Stomach (tissue), 9 donors: ENCODE data around the gene ANTKMT. TPM values are rescaled to one million over a fixed set of nuclear protein-coding genes. Genes with fewer than 3 reads are reported as not detected.
"Not testable (repeated sequence)": the region's sequence is repeated elsewhere in the genome, so short reads cannot be mapped to it uniquely, and the experiment has no call there.

Source experiments
- DNase-seq, 2 donors: peaks; one replicate each; pipeline versions ENCODE4 v3.0.0 to v3.0.0-alpha.2; 2013 to 2019
- H3K27ac ChIP-seq, 5 donors: fragments of 200-600 bp in 4 of 5; sonication (generic) in 4 of 5; one replicate each; pipeline ENCODE4 v1.5.1; 2013 to 2019; ENCODE audit warnings: mild to moderate bottlenecking in 1 of 5, moderate library complexity in 1 of 5
- H3K27me3 ChIP-seq, 3 donors: fragments of 200-600 bp; sonication (generic); one replicate each; pipeline ENCODE4 v1.5.1; 2017 to 2019; ENCODE audit warnings: mixed run types in 1 of 3
- H3K36me3 ChIP-seq, 4 donors: fragments of 200-600 bp; sonication (generic); 1 replicate in 3 of 4; 2 replicates in 1 of 4; pipeline ENCODE4 v1.5.1; 2016 to 2019
- H3K4me1 ChIP-seq, 4 donors: fragments of 200-600 bp; sonication (generic); one replicate each; pipeline ENCODE4 v1.5.1; 2016 to 2019
- H3K4me3 ChIP-seq, 4 donors: fragments of 200-600 bp; sonication (generic) in 3 of 4; one replicate each; pipeline ENCODE4 v1.5.1; 2016 to 2019; ENCODE audit warnings: mild to moderate bottlenecking in 1 of 4
- H3K9me3 ChIP-seq, 4 donors: fragments of 200-600 bp; sonication (generic); one replicate each; pipeline ENCODE4 v1.5.1; 2016 to 2019
- EP300 ChIP-seq: sonication (generic); formaldehyde crosslinking; IDR thresholded peaks from one replicate; pipeline ENCODE4 v1.6.1; 2017; ENCODE audit warnings: antibody characterized with exemption
- POLR2A ChIP-seq, 4 donors: fragments of 450-650 bp; IDR thresholded peaks; one replicate each; pipeline ENCODE4 v1.6.1; 2016; ENCODE audit warnings: antibody characterized with exemption in 4 of 4, control low read depth in 2 of 4, mild to moderate bottlenecking in 1 of 4, moderate library complexity in 1 of 4
- POLR2AphosphoS5 ChIP-seq, 3 donors: sonication (generic); formaldehyde crosslinking; IDR thresholded peaks; one replicate each; pipeline ENCODE4 v1.6.1; 2016; ENCODE audit warnings: antibody characterized with exemption in 3 of 3
- WGBS, 5 donors: extraction: QIAGEN DNeasy Blood & Tissue Kit in 3 of 5; methylation state at CpG; one replicate each; pipeline versions ENCODE4 v1.1.5 to v1.1.7; 2013 to 2018; 5-methylcytosine and 5-hydroxymethylcytosine counted together
- intact Hi-C: fragments of 100-400 bp; cut with DNase I; formaldehyde crosslinking; loops from one replicate; pipeline ENCODE4 v1.15.1; 2023; ENCODE audit warnings: low total_unique reads
- polyA plus RNA-seq, 3 donors: library from polyadenylated mRNA; stranded (reverse); fragments of 200-250 nt; gene quantifications; one replicate each; pipeline ENCODE4 v1.2.3, GENCODE V29; 2013
- total RNA-seq, 5 donors: library from RNA; depleted of rRNA; stranded (reverse); fragments of >200 nt; gene quantifications; one replicate each; pipeline versions ENCODE4 v1.1.0 to v1.2.3, GENCODE V29; 2014 to 2016
- TF ChIP-seq, protein P1 (sequence below), 7 experiments: fragments of 450-650 bp in 4 of 7; fragments of 200-600 bp in 3 of 7; sonication (generic) in 3 of 7; IDR thresholded peaks; one replicate each; pipeline ENCODE4 v1.5.1; 2016 to 2019; ENCODE audit warnings: antibody characterized with exemption in 7 of 7, control low read depth in 2 of 7, mild to moderate bottlenecking in 1 of 7
- donor health status: healthy with polysubstance abuse.
- donor health status: Bipolar disorder and iron deficiency.
- donor health status: healthy.

The ANTKMT gene
- total and polyA plus RNA-seq, 8 donors: 9.7 to 602 (median 51.5) TPM

DNA sequence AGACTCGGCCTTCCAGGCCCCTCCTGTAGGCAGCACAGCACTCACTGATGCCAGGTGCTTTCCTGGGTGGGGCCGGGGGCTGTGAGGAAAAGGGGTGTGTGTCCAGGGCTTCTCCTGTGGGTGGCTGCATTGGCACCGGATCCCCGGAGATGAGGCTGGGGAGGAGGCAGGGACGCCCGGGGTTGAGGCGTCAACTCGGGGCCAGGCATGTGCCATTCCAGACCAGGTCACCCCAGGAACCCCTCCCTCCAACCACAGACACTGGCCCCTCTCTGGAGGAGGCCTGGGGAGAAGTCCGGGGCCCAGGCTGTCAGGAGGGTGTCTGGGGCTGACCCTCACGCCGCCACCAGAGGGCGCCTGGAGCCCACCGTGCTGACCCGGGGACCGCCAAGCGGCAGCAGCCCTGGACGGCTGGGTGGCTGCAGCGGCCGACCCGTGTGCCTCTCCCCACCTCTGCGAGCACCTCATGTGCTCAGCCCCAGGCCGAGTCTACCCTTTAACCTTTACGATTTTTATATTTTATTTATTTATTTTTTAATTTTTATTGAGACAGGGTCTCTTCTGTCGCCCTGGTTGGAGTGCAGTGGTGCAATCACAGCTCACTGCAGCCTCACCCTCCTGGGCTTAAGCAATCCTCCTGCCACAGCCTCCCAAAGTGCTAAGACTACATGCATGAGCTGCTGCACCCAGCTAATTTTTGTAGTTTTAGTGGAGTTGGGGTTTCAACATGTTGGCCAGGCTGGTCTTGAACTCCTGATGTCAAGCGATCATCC is 9.2 kb upstream of the ANTKMT start:
- Histone ChIP-seq H3K4me1 (peaks cover 22 to 43% (median 35%) of the 10 kb centered on the region in 4 donors), H3K36me3 (no peaks in the 10 kb centered on the region), H3K27me3 (peaks cover 37 to 90% (median 54%) of the 10 kb centered on the region in 3 donors), H3K4me3 (no peak overlapping the region), H3K9me3 (no peaks in the 10 kb centered on the region), H3K27ac (no peak overlapping the region)
- DNase-seq: peak; percentile 83 to 92
- 7 to 10% (median 9%) methylated on average over 17 to 25 of the region's 25 CpGs for WGBS, 5 donors
- TF ChIP-seq EP300 (no peak), POLR2AphosphoS5 (IDR thresholded peaks at IDR 0.05) (peak in 2 of 3 donors; percentile 12 to 14), POLR2A (IDR thresholded peaks at IDR 0.05) (no peak)
- TF ChIP-seq, protein P1, sequence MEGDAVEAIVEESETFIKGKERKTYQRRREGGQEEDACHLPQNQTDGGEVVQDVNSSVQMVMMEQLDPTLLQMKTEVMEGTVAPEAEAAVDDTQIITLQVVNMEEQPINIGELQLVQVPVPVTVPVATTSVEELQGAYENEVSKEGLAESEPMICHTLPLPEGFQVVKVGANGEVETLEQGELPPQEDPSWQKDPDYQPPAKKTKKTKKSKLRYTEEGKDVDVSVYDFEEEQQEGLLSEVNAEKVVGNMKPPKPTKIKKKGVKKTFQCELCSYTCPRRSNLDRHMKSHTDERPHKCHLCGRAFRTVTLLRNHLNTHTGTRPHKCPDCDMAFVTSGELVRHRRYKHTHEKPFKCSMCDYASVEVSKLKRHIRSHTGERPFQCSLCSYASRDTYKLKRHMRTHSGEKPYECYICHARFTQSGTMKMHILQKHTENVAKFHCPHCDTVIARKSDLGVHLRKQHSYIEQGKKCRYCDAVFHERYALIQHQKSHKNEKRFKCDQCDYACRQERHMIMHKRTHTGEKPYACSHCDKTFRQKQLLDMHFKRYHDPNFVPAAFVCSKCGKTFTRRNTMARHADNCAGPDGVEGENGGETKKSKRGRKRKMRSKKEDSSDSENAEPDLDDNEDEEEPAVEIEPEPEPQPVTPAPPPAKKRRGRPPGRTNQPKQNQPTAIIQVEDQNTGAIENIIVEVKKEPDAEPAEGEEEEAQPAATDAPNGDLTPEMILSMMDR (IDR thresholded peaks at IDR 0.05): peak in 5 of 7 experiments; percentile 74 to 97 (median 85)
- intact Hi-C loops: loop anchor here (5.0 kb wide), 2 partner anchors 71 to 341 kb away; no protein-coding TSS in a partner anchor

DNA sequence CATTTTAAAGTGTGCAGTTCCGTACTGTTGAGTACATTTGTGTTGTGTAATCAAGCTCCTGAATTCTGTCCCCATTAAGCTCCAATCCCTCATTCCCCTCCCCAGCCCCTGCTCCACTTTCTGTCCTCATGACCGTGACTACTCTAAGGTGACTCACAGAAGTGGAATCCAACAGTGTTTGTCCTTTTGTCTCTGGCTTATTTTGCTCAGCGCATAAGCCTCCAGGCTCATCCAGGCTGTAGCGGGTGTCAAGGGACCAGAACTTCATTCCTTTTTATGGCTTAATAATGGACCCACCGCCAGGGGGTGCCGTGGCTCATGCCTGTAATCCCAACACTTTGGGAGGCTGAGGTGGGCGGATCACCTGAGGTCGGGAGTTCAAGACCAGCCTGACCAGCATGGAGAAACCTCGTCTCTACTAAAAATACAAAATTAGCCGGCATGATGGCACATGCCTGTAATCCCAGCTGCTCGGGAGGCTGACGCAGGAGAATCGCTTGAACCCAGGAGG is 8.2 kb upstream of the ANTKMT start:
- TF ChIP-seq, protein P1 (IDR thresholded peaks at IDR 0.05): peak in 3 of 7 experiments; percentile 16 to 23 (median 17)
- 42 to 54% (median 47%) methylated on average over 12 to 13 of the region's 13 CpGs for whole genome bisulfite sequencing, 5 donors
- not testable (repeated sequence) for H3K27ac ChIP-seq, H3K9me3 ChIP-seq, H3K36me3 ChIP-seq, H3K4me3 ChIP-seq
- peaks cover 22 to 46% (median 36%) of the 10 kb centered on the region in 4 donors for H3K4me1 ChIP-seq
- DNase-seq: peak in 1 of 2 donors; percentile 45
- intact Hi-C loops: loop anchor here (5.0 kb wide), 2 partner anchors 70 to 340 kb away; no protein-coding TSS in a partner anchor
- H3K27me3 ChIP-seq: peaks cover 29 to 90% (median 43%) of the 10 kb centered on the region in 3 donors

DNA sequence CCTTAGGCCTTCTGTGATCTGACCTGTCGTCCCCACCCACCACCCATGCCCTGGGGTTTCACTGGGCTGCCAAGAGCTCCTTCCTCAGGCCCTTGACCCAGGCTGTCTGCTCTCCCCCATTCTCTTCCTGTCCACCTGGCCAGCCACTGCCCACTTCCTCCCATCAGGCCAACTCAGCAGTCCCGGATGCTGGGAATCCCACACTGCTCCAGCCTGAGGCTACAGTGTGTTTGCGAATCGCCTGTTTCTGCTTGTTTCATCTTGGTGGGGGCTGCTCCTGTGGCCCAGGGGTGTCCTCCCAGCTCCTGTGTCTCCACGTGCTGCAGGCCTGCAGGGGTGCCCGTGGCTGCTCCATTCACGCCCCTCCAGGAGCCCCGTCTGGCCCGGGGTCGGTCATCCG is 6.9 kb upstream of the ANTKMT start:
- no peak overlapping the region for H3K27ac ChIP-seq
- H3K9me3 ChIP-seq: no peaks in the 10 kb centered on the region
- TF ChIP-seq POLR2A (IDR thresholded peaks at IDR 0.05) (no peak), POLR2AphosphoS5 (IDR thresholded peaks at IDR 0.05) (no peak), EP300 (no peak)
- TF ChIP-seq, protein P1 (IDR thresholded peaks at IDR 0.05): no peak
- 51 to 77% (median 68%) methylated on average over 5 to 11 of the region's 11 CpGs for WGBS, 5 donors
- intact Hi-C loops: loop anchor here (5.0 kb wide), 2 partner anchors 68 to 338 kb away; no protein-coding TSS in a partner anchor
- H3K27me3 ChIP-seq: peaks cover 16 to 79% (median 30%) of the 10 kb centered on the region in 3 donors
- DNase-seq: no peak
- H3K36me3 ChIP-seq: peaks cover 0 to 6% (median 0%) of the 10 kb centered on the region in 4 donors
- H3K4me1 ChIP-seq: peaks cover 22 to 54% (median 45%) of the 10 kb centered on the region in 4 donors
- no peak overlapping the region for H3K4me3 ChIP-seq

DNA sequence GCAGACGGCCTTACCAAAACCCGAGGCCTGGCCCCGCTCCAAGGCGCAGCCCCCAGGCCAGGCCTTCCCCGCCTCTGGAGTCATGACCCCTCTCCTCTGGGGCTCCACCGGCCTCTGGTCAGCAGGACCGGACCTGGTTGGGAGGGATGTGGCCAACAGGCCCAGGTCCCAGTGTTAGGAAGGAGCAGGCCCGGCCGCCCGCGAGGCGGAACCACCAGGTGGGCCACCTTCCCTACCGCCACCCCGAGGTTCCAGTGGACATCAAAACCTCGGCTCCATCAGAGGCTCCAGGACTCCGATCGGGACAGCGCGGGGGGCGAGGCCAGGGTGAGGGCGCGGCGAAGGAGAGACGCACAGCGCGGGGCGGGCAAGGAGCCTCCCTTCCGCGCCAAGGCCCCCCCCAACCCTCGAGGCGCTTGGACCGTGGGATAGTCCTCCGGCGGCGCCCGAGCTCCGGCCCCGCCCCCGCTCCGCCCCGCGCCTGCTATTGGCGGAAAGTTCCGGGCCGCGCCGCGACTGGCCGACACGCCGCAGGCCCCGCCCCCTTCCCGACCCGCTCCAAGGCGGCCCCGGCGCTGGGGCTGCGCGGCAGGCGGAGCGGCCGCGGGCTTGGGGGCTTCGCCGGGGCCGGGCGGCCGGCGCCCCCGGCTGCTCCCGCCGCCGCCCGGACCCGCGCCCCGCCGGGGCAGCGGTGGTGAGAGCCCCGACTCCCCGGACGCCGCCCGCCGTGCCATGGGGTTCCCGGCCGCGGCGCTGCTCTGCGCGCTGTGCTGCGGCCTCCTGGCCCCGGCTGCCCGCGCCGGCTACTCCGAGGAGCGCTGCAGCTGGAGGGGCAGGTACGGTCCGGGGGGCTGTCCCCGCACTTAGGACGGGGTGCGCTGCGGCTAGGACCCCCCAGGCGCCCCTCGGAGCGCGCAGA is 6.1 kb upstream of the ANTKMT start, which contains the start of gene METRN:
TSS of gene METRN (plus strand) at position 561 of the 919 bp plus-strand sequence. CDS start at position 733, 172 bp downstream.
- H3K27ac ChIP-seq: peak within 1 kb of the TSS in 3 of 5 donors; percentile 17 to 69 (median 43)
- TF ChIP-seq POLR2AphosphoS5 (IDR thresholded peaks at IDR 0.05): peak in 1 of 3 donors; percentile 31
- no peak for TF ChIP-seq POLR2A (IDR thresholded peaks at IDR 0.05)
- TF ChIP-seq EP300: no peak
- TF ChIP-seq, protein P1 (IDR thresholded peaks at IDR 0.05): no peak
- H3K27me3 ChIP-seq: peaks cover 9 to 72% (median 23%) of the 10 kb centered on the region in 3 donors
- WGBS, 5 donors: 5 to 14% (median 7%) methylated on average over 23 to 108 of the region's 108 CpGs
- peaks cover 0 to 6% (median 0%) of the 10 kb centered on the region in 4 donors for H3K36me3 ChIP-seq
- H3K9me3 ChIP-seq: no peaks in the 10 kb centered on the region
- peak within 1 kb of the TSS; percentile 61 to 94 (median 68) for H3K4me3 ChIP-seq
- DNase-seq: peak; percentile 94 to 97
- peaks cover 24 to 59% (median 51%) of the 10 kb centered on the region in 4 donors for H3K4me1 ChIP-seq
- intact Hi-C loops: loop anchor here (5.0 kb wide), 2 partner anchors 67 to 337 kb away; no protein-coding TSS in a partner anchor
